ENCODE data around the gene GYG2.

DNA sequence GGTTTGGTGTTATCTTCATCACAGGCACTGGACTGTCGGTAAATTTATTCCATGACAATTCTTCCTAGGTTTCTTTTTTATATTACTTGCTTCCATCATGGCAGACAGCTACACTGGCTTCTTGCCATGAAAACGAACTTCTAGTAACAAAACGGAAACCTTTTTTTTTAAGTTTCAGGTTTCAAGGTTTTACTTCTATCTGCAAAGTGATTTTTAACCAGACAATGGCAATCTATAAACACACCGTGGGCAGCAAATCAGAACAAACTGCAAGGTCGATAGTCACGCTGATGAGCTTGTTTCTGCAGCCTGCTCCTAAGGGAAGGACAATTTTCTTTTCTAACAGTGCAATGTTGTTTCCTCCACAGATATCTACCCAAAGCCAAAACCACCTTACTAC is 47.0 kb upstream of the GYG2 start:
- TF ChIP-seq POLR2A (IDR thresholded peaks at IDR 0.05; ENCODE audit: low read depth, low read length) (no peak), POLR2AphosphoS5 (IDR thresholded peaks at IDR 0.05; ENCODE audit: insufficient read depth, low read depth, low read length) (no peak), EZH2 (IDR thresholded peaks at IDR 0.05; ENCODE audit: borderline replicate concordance, low read depth, low read length, severe bottlenecking) (no peak), JUN (IDR thresholded peaks at IDR 0.05; ENCODE audit: borderline replicate concordance, insufficient read depth, insufficient read length, low read depth) (no peak), GATA2 (IDR thresholded peaks at IDR 0.05; ENCODE audit: insufficient read depth, insufficient read length, low read depth, low read length) (no peak), MYC (IDR thresholded peaks at IDR 0.05; ENCODE audit: low read depth, low read length) (no peak)
- TF ChIP-seq, protein P1, sequence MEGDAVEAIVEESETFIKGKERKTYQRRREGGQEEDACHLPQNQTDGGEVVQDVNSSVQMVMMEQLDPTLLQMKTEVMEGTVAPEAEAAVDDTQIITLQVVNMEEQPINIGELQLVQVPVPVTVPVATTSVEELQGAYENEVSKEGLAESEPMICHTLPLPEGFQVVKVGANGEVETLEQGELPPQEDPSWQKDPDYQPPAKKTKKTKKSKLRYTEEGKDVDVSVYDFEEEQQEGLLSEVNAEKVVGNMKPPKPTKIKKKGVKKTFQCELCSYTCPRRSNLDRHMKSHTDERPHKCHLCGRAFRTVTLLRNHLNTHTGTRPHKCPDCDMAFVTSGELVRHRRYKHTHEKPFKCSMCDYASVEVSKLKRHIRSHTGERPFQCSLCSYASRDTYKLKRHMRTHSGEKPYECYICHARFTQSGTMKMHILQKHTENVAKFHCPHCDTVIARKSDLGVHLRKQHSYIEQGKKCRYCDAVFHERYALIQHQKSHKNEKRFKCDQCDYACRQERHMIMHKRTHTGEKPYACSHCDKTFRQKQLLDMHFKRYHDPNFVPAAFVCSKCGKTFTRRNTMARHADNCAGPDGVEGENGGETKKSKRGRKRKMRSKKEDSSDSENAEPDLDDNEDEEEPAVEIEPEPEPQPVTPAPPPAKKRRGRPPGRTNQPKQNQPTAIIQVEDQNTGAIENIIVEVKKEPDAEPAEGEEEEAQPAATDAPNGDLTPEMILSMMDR (IDR thresholded peaks at IDR 0.05; ENCODE audit: extremely low read depth in 1 of 2, insufficient read depth in 1 of 2, low read depth in 1 of 2, low read length in 2 of 2): no peak
- TF ChIP-seq, protein P2, sequence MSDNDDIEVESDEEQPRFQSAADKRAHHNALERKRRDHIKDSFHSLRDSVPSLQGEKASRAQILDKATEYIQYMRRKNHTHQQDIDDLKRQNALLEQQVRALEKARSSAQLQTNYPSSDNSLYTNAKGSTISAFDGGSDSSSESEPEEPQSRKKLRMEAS (IDR thresholded peaks at IDR 0.05; ENCODE audit: insufficient read depth, insufficient read length): no peak
